NOMO-1 (cell line): ENCODE data around the gene SRSF4.

Source experiments
- DNase-seq, 2 experiments: peaks; one replicate each; lab custom pipeline; 2025; ENCODE audit not compliant: unreplicated experiment in 2 of 2; lab: John Stamatoyannopoulos, UW

SRSF4 gene

DNA sequence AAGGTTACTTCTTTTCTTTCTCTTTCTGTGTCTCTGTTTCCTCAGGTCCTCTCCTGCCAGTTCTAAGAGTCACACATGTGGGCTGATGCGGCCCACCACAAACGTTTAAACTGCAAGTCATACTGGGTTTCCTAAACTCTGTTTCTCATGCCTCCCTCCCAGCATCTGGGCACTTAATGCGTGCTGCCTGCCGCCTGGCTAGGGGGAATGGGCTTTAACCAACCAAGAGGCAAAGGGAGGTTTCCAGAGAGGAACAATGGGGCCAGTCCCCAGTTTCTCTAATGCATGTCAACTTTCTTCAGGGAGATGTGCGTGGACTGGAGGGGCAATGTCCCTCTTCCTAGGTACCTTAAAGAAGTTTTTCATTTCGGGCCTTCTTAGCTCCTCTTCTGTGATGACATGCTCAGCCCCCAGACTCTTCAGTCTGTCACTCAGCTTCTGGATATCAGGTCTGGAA, 19.9 kb upstream of the SRSF4 start:
- no peak for DNase-seq

- DNase-seq = no peak
These were observed 19.4 kb upstream of the SRSF4 start for GRCh38 chr1:29200906-29201594.

GRCh38 chr1:29197993-29198392, 16.3 kb upstream of the SRSF4 start:
- DNase-seq = no peak

- peak in 1 of 2 experiments; percentile 6 for DNase-seq
These were observed 15.9 kb upstream of the SRSF4 start for GRCh38 chr1:29197590-29197924.

GRCh38 chr1:29196863-29197589, 15.3 kb upstream of the SRSF4 start:
- DNase-seq = no peak

DNA sequence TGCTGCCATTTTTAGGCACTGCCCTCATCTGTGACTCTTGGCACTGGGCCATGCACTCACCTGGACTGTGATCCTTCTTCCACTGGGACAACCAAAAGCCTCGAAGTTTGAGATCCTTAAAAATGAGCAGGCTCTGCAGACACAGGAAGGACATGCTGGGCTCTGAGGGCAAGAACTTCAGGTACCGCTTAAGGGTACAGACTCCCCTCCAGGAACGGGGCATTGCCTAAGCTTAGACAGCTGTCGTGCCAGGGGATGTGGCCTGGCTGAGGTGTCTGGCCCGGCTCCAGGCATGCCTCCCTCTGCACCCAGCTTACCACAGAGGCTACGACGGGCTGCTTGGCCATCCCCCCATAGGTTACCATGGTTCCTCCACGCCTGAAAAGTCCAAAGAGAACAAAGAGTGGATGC, 14.2 kb upstream of the SRSF4 start:
- DNase-seq = no peak

GRCh38 chr1:29193879-29194455, 12.3 kb upstream of the SRSF4 start:
- DNase-seq = no peak

- DNase-seq = no peak
These were observed 9.0 kb upstream of the SRSF4 start for GRCh38 chr1:29190718-29191117.

DNA sequence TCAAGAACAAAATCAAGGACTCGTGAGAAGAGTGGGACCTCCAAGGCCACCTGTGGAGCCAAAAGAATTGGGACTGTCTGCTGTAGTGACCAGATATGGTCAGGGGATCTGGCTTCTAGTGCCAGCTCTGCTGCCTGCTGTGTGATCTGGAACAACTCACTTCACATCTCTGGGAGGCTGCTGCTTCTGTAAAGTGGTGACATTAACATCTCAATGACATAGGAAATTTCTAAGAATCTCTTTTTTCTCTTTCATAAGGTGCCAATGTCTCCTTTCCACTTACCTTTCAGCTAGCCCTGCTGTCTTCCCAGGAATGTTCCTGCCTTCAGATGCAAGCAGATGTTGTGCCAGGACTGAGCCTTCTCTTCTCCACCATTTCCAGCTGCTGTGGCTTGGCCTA, 5.0 kb upstream of the SRSF4 start:
- no peak for DNase-seq

GRCh38 chr1:29186252-29186651, 4.6 kb upstream of the SRSF4 start:
- DNase-seq = no peak

- peak in 1 of 2 experiments; percentile 23 for DNase-seq
These were observed 1.6 kb upstream of the SRSF4 start for GRCh38 chr1:29183287-29183686.

GRCh38 chr1:29180497-29181412, 945 bp downstream of the SRSF4 start:
- DNase-seq = peak in 1 of 2 experiments; percentile 35

DNA sequence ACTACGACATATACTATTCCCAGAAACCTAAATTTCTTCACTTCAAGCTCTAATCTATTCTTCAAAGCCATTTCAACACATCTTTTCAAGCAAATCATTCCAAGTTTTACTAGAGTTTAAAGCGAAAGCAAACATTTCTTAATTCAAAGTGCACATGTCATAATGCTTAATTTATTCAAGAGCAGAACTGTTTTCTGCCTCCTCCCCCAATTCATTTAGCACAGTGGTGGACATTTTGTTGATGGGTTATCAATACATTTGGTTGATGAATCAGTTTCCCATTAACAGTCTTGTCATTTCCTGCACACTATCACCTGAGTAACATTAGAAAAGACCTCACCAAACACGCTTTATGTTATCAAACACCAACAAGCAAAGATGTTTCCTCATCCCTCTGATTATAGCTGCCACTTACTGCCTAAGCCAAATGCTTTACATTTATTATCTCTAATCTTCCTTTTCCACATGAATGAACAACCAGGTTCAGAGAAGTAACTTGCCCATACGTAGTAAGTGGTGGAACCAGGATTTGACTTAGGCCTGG, 2.0 kb downstream of the SRSF4 start:
- peak in 1 of 2 experiments; percentile 10 for DNase-seq

DNA sequence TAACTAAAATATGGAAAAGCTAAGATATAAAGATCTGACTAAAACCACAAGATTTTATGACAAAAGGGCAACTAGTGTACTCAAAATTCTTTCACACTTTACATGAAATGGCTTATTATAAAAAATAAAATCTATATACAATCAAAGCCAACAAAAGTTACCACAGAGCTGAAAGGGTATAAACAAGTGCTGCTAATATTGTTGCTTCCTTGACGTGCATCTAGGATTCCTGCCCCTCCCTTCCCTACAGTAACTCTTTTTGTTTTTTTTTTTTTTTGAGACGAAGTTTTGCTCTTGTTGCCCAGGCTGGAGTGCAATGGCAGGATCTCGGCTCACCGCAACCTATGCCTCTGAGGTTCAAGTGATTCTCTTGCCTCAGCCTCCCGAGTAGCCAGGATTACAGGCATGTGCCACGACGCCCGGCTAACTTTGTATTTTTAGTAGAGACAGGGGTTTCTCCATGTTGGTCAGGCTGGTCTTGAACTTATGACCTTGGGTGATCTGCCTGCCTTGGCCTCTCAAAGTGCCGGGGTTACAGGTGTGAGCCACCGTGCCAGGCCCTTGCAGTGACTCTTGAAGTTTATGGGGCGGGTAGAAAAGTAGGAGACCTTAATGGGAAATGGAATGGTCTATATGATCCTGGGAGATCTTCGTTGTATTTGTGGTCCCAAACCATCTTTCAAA, 4.5 kb downstream of the SRSF4 start:
- no peak for DNase-seq

GRCh38 chr1:29176576-29176975, 5.1 kb downstream of the SRSF4 start:
- no peak for DNase-seq

- no peak for DNase-seq
These were observed 9.2 kb downstream of the SRSF4 start for GRCh38 chr1:29172415-29172939.

DNA sequence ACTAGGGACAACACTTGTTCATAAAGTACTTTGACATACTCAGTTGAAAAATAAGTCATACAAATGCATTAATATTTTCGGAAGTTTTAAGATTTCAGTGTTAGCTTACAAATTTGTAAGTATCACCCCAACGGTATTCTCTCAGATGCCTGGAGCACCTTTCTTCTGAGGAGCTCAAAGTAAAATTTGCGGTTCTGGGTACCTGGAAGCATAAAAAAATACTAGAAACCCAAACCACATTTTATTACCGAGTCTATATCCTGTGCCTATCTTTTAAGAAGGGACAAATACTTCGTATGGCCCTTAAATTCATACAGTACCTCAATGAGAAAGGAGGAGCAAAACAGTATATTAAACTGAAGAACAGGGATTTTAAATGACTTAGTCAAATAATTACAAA, 10.2 kb downstream of the SRSF4 start:
- no peak for DNase-seq

- DNase-seq = no peak
These were observed 10.6 kb downstream of the SRSF4 start for GRCh38 chr1:29171089-29171488.

GRCh38 chr1:29169976-29170375, 11.7 kb downstream of the SRSF4 start:
- DNase-seq = peak in 1 of 2 experiments; percentile 9

DNA sequence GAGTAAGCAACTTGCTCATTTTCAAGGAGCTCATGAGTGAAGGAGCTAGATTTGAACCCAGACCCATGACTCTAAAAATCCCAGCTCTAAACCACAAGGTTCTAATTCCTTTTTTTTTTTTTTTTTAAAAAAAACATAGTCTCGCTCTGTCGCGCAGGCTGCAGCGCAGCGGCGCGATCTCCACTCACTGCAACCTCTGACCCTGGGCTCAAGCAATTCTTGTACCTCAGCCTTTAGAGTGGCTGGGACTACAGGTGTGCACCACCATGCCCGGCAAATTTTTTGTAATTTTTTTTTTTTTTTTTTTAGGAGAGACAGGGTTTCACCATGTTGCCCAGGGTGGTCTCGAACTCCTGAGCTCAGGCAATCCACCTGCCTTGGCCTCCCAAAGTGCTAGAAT, 13.8 kb downstream of the SRSF4 start:
- DNase-seq = no peak
